ENCODE measurements around the gene ARIH2. TPM values are rescaled to one million over a fixed set of nuclear protein-coding genes. Genes with fewer than 3 reads are reported as not detected.
"Not testable (repeated sequence)": the region's sequence is repeated elsewhere in the genome, so short reads cannot be mapped to it uniquely, and the experiment has no call there.

The ARIH2 gene
- total RNA-seq, 1 experiment from 2014 or later, result 76.8 TPM

- TF ChIP-seq CTCF (conservative IDR thresholded peaks at IDR 0.05; ENCODE audit: low read depth, low read length) (no peak), EZH2 (IDR thresholded peaks at IDR 0.05; ENCODE audit: borderline replicate concordance, low read depth, low read length, poor library complexity, severe bottlenecking) (no peak)
- Histone ChIP-seq H3K9me3 (ENCODE audit: low read depth, low read length, poor library complexity, severe bottlenecking) (no peaks in the 10 kb centered on the region), H3K36me3 (ENCODE audit: insufficient read depth, low read length, poor library complexity, severe bottlenecking) (no peaks in the 10 kb centered on the region), H3K4me3 (ENCODE audit: low read depth, low read length, poor library complexity, severe bottlenecking) (peak overlapping the region; percentile 51), H3K27me3 (replicated peaks; ENCODE audit: insufficient read depth, low read depth, low read length, poor library complexity) (no peaks in the 10 kb centered on the region), H3K27ac (ENCODE audit: low read depth, low read length, poor library complexity, severe bottlenecking) (no peak overlapping the region), H3K4me1 (ENCODE audit: insufficient read depth, low read length, poor library complexity, severe bottlenecking) (no peaks in the 10 kb centered on the region)
- no peak for DNase-seq (ENCODE audit: low spot score)
- CTCF ChIA-PET, result no interaction called here
- BruUV-seq (replicated peaks), result no TSS peak
- POLR2A ChIA-PET (ENCODE audit: low non-redundant PET), result no interaction called here
- intact Hi-C loops (cut with micrococcal nuclease; ENCODE audit: unreplicated experiment), result no loop called here
These were observed 19.4 kb upstream of the ARIH2 start for GRCh38 chr3:48899273-48899672.

- POLR2A ChIA-PET (ENCODE audit: low non-redundant PET), result interaction anchor here (0.7 kb wide), 1 partner anchor 36 kb away, joined by 3 read pairs; no protein-coding TSS in a partner anchor
- DNase-seq (ENCODE audit: low spot score); H3K9me3 ChIP-seq (ENCODE audit: low read depth, low read length, poor library complexity, severe bottlenecking); BruUV-seq (replicated peaks); H3K27ac ChIP-seq (ENCODE audit: low read depth, low read length, poor library complexity, severe bottlenecking); CTCF ChIA-PET; H3K4me3 ChIP-seq (ENCODE audit: low read depth, low read length, poor library complexity, severe bottlenecking); intact Hi-C loops (cut with micrococcal nuclease; ENCODE audit: unreplicated experiment); H3K27me3 ChIP-seq (replicated peaks; ENCODE audit: insufficient read depth, low read depth, low read length, poor library complexity); H3K36me3 ChIP-seq (ENCODE audit: insufficient read depth, low read length, poor library complexity, severe bottlenecking); H3K4me1 ChIP-seq (ENCODE audit: insufficient read depth, low read length, poor library complexity, severe bottlenecking): not testable (repeated sequence)
These were observed 11.6 kb upstream of the ARIH2 start for GRCh38 chr3:48907026-48907425.

GRCh38 chr3:48915296-48915695, 3.3 kb upstream of the ARIH2 start:
- no peak for DNase-seq (ENCODE audit: low spot score)
- no peaks in the 10 kb centered on the region for H3K4me1 ChIP-seq (ENCODE audit: insufficient read depth, low read length, poor library complexity, severe bottlenecking)
- H3K36me3 ChIP-seq (ENCODE audit: insufficient read depth, low read length, poor library complexity, severe bottlenecking), result no peaks in the 10 kb centered on the region
- ChIA-PET POLR2A (ENCODE audit: low non-redundant PET) (interaction anchor here (0.6 kb wide), 1 partner anchor 204 kb away, joined by 3 read pairs; no protein-coding TSS in a partner anchor), CTCF (no interaction called here)
- H3K4me3 ChIP-seq (ENCODE audit: low read depth, low read length, poor library complexity, severe bottlenecking), result no peak overlapping the region
- intact Hi-C loops (cut with micrococcal nuclease; ENCODE audit: unreplicated experiment), result no loop called here
- no peaks in the 10 kb centered on the region for H3K27me3 ChIP-seq (replicated peaks; ENCODE audit: insufficient read depth, low read depth, low read length, poor library complexity)
- BruUV-seq (replicated peaks), result no TSS peak
- no peak for TF ChIP-seq EZH2 (IDR thresholded peaks at IDR 0.05; ENCODE audit: borderline replicate concordance, low read depth, low read length, poor library complexity, severe bottlenecking)
- no peak for TF ChIP-seq CTCF (conservative IDR thresholded peaks at IDR 0.05; ENCODE audit: low read depth, low read length)
- H3K9me3 ChIP-seq (ENCODE audit: low read depth, low read length, poor library complexity, severe bottlenecking), result no peaks in the 10 kb centered on the region
- H3K27ac ChIP-seq (ENCODE audit: low read depth, low read length, poor library complexity, severe bottlenecking), result no peak overlapping the region
